Panc1 (cell line): ENCODE results near the gene CHRND. TPM values are rescaled to one million over a fixed set of nuclear protein-coding genes. Genes with fewer than 3 reads are reported as not detected.

ENCODE experiments used
- ATAC-seq: fragments of 200-7000 bp; cut with Tn5 transposase; 2 replicates; pipeline ENCODE4 v1.9.1; 2020; ENCODE audit warnings: mild to moderate bottlenecking, moderate library complexity
- BruUV-seq: library from RNA; stranded (reverse); fragments of 400-500 nt; replicated peaks from 2 replicates; lab custom pipeline; 2021; lab: Mats Ljungman, UMichigan
- CTCF ChIA-PET: fragments of 300-600 bp; sonication (Branson Sonifier 250); formaldehyde crosslinking; loops from one replicate; lab custom pipeline; 2022; ENCODE audit warnings: antibody characterized with exemption; lab: Charles Lee
- POLR2A ChIA-PET: fragments of 300-600 bp; sonication (Branson Sonifier 250); formaldehyde crosslinking; loops from one replicate; lab custom pipeline; 2022; ENCODE audit warnings: antibody characterized with exemption; lab: Charles Lee
- DNase-seq: peaks from one replicate; pipeline ENCODE4 v3.0.0-alpha.2; 2010; ENCODE audit warnings: low read depth, low spot score
- H3K27ac ChIP-seq: 2 replicates; pipeline ENCODE4 v1.5.1; 2011; ENCODE audit warnings: mild to moderate bottlenecking, low read length, inconsistent platforms
- H3K27me3 ChIP-seq: fragments of 200-500 bp; sonication (Bioruptor generic); 2 replicates; pipeline ENCODE4 v1.6.0; 2014; ENCODE audit warnings: low read length, inconsistent platforms; ENCODE audit not compliant: control insufficient read depth, insufficient read depth
- H3K36me3 ChIP-seq: fragments of 200-500 bp; sonication (Bioruptor generic); 2 replicates; pipeline ENCODE4 v1.5.1; 2014; ENCODE audit warnings: inconsistent platforms, mild to moderate bottlenecking, low read length, moderate library complexity; ENCODE audit not compliant: control insufficient read depth, insufficient read depth
- H3K4me1 ChIP-seq: 2 replicates; pipeline ENCODE4 v1.5.1; 2011; ENCODE audit warnings: inconsistent platforms, mild to moderate bottlenecking, low read length, moderate library complexity; ENCODE audit not compliant: control insufficient read depth, insufficient read depth
- H3K4me3 ChIP-seq, 2 experiments: 2 replicates each; pipeline ENCODE4 v1.5.1; 2011 to 2012; ENCODE audit warnings: low read depth in 2 of 2, low read length in 2 of 2, mild to moderate bottlenecking in 2 of 2, inconsistent platforms in 1 of 2, moderate library complexity in 1 of 2
- H3K9me3 ChIP-seq: fragments of 200-500 bp; sonication (Bioruptor generic); 2 replicates; pipeline ENCODE4 v1.5.1; 2014; ENCODE audit warnings: low read depth, mild to moderate bottlenecking, inconsistent platforms, low read length, moderate library complexity; ENCODE audit not compliant: control insufficient read depth, insufficient read depth
- CTCF ChIP-seq: fragments of 450-650 bp; IDR thresholded peaks from 2 replicates; pipeline ENCODE4 v1.5.1; 2017; ENCODE audit warnings: mild to moderate bottlenecking
- POLR2AphosphoS5 ChIP-seq: IDR thresholded peaks from 2 replicates; pipeline ENCODE4 v1.6.1; 2012; ENCODE audit warnings: mild to moderate bottlenecking, low read depth, low read length, moderate library complexity
- REST ChIP-seq, 2 experiments: IDR thresholded peaks; 2 replicates each; pipeline ENCODE4 v1.6.1; 2011 to 2012; ENCODE audit warnings: low read depth in 2 of 2, control low read depth in 1 of 2, low read length in 1 of 2, mild to moderate bottlenecking in 1 of 2, moderate library complexity in 1 of 2; ENCODE audit not compliant: insufficient read depth in 1 of 2
- SIN3A ChIP-seq: IDR thresholded peaks from 2 replicates; pipeline ENCODE4 v1.6.1; 2012; ENCODE audit warnings: low read depth, mild to moderate bottlenecking, low read length, moderate library complexity, borderline replicate concordance; ENCODE audit not compliant: insufficient read depth
- TCF7L2 ChIP-seq: IDR thresholded peaks from 2 replicates; pipeline ENCODE4 v1.6.1; 2011; ENCODE audit warnings: mild to moderate bottlenecking, low read depth, low read length, inconsistent platforms
- in situ Hi-C: cut with HindIII; loops from 2 replicates; pipeline ENCODE4 v1.10.0; 2016; ENCODE audit warnings: low sequenced_read_pairs, low pct_unique_long_range_greater_than_20kb
- intact Hi-C: fragments of 100-400 bp; cut with micrococcal nuclease; formaldehyde crosslinking; loops from one replicate; pipeline ENCODE4 v1.10.0; 2022; ENCODE audit not compliant: unreplicated experiment
- total RNA-seq: library from RNA; stranded (reverse); gene quantifications from one replicate; pipeline ENCODE4 v1.2.1, GENCODE V29; 2021; ENCODE audit not compliant: unreplicated experiment

Gene CHRND
- total RNA-seq, 1 experiment from 2014 or later = not detected

DNA sequence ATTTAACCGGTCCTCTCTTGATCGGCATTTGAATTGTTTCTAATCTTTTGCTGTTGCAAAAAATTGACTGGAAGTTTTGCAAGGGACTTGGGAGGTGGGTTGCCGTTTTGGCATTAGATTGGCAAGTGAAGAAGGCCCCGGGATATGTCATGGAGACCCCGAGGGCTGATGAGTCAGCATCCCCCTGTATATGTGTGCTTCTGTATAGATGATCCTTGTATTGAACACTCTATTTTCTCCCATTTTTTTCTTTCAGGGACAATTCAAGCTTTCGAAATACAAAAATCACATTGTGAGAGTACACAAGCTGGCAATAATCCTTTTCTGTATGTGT lies 54.7 kb downstream of the CHRND start:
- no TSS peak for BruUV-seq
- H3K27ac ChIP-seq = no peak overlapping the region
- in situ Hi-C loops (no loop called here), intact Hi-C loops (no loop called here)
- H3K27me3 ChIP-seq = no peaks in the 10 kb centered on the region
- ChIA-PET POLR2A (no interaction called here), CTCF (no interaction called here)
- DNase-seq (no peak), ATAC-seq (no peak)
- H3K36me3 ChIP-seq = peaks cover 4% of the 10 kb centered on the region
- TF ChIP-seq SIN3A = no peak
- no peak for TF ChIP-seq TCF7L2
- H3K9me3 ChIP-seq = no peaks in the 10 kb centered on the region
- H3K4me1 ChIP-seq = no peaks in the 10 kb centered on the region
- no peak overlapping the region for H3K4me3 ChIP-seq

GRCh38 chr2:232581725-232582124 lies 55.8 kb downstream of the CHRND start:
- Histone ChIP-seq H3K9me3 (no peaks in the 10 kb centered on the region), H3K27me3 (no peaks in the 10 kb centered on the region), H3K36me3 (peaks cover 2% of the 10 kb centered on the region; the same call in 1 of the 2 replicates), H3K4me1 (no peaks in the 10 kb centered on the region), H3K4me3 (no peak overlapping the region), H3K27ac (no peak overlapping the region)
- ATAC-seq (no peak), DNase-seq (no peak)
- ChIA-PET CTCF (no interaction called here), POLR2A (no interaction called here)
- intact Hi-C loops (no loop called here), in situ Hi-C loops (no loop called here)
- TF ChIP-seq REST (IDR thresholded peaks at IDR 0.05; ENCODE audit: insufficient read depth in 1 of 2, low read depth in 2 of 2, low read length in 1 of 2) (no peak), POLR2AphosphoS5 (no peak), TCF7L2 (no peak), SIN3A (no peak), CTCF (no peak)
- BruUV-seq = no TSS peak

DNA sequence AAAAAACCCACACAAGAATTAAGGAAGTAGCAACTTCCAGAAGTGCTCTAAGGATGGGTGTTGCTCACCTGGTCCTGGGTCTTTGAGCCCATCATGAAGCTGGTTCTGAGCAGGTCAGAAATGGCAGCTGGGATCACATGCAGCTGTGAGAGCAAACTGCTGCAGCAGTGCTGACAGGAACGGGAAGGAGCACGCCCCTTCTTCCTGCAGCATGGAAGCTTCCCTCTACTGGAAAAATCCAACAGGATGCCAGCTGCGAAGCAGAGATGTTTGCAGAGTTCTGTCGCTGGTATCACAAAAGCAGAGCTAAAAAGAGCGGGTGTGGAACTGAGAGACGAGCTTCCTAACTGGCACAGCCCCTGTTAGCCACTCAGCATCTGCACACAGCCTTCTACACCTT lies 58.3 kb downstream of the CHRND start:
- BruUV-seq = no TSS peak
- Histone ChIP-seq H3K4me3 (no peak overlapping the region), H3K4me1 (no peaks in the 10 kb centered on the region), H3K9me3 (no peaks in the 10 kb centered on the region), H3K27ac (no peak overlapping the region), H3K27me3 (no peaks in the 10 kb centered on the region), H3K36me3 (peaks cover 2% of the 10 kb centered on the region; the same call in 1 of the 2 replicates)
- ATAC-seq (no peak), DNase-seq (no peak)
- TF ChIP-seq CTCF (no peak), SIN3A (no peak), POLR2AphosphoS5 (no peak), TCF7L2 (no peak), REST (IDR thresholded peaks at IDR 0.05; ENCODE audit: insufficient read depth in 1 of 2, low read depth in 2 of 2, low read length in 1 of 2) (no peak)
- intact Hi-C loops (no loop called here), in situ Hi-C loops (no loop called here)
- CTCF ChIA-PET = no interaction called here
- POLR2A ChIA-PET = no interaction called here
